ENCODE results near the gene FAM131B.
"Not testable (repeated sequence)": the region's sequence is repeated elsewhere in the genome, so short reads cannot be mapped to it uniquely, and the experiment has no call there.

The FAM131B gene

GRCh38 chr7:143394777-143395176 lies 32.3 kb upstream of the FAM131B start:
- DNase-seq: no peak

- no peak for DNase-seq
Measured at GRCh38 chr7:143394068-143394467, 31.6 kb upstream of the FAM131B start.

- no peak for DNase-seq
Measured at GRCh38 chr7:143393267-143394041, 30.9 kb upstream of the FAM131B start.

GRCh38 chr7:143392875-143393266 lies 30.4 kb upstream of the FAM131B start:
- DNase-seq: no peak

GRCh38 chr7:143392427-143392826 lies 29.9 kb upstream of the FAM131B start:
- not testable (repeated sequence) for DNase-seq

- DNase-seq: no peak
Measured at GRCh38 chr7:143391462-143392404, 29.2 kb upstream of the FAM131B start.

- DNase-seq: no peak
Measured at GRCh38 chr7:143390773-143391317, 28.3 kb upstream of the FAM131B start.

- no peak for DNase-seq
Measured at GRCh38 chr7:143390104-143390772, 27.7 kb upstream of the FAM131B start.

GRCh38 chr7:143389316-143390103 lies 27.0 kb upstream of the FAM131B start:
- DNase-seq: no peak

GRCh38 chr7:143388491-143389101 lies 26.1 kb upstream of the FAM131B start:
- no peak for DNase-seq

- no peak for DNase-seq
Measured at GRCh38 chr7:143388051-143388450, 25.5 kb upstream of the FAM131B start.

- no peak for DNase-seq
Measured at GRCh38 chr7:143387156-143387975, 24.9 kb upstream of the FAM131B start.

GRCh38 chr7:143385891-143386781 lies 23.6 kb upstream of the FAM131B start:
- no peak for DNase-seq

GRCh38 chr7:143384661-143385631 lies 22.4 kb upstream of the FAM131B start:
- DNase-seq: no peak

- no peak for DNase-seq
Measured at GRCh38 chr7:143384148-143384547, 21.6 kb upstream of the FAM131B start.

- DNase-seq: no peak
Measured at GRCh38 chr7:143383642-143383957, 21.1 kb upstream of the FAM131B start.

GRCh38 chr7:143382791-143383641 lies 20.5 kb upstream of the FAM131B start:
- DNase-seq: no peak

All from NCI-H187 treated with DMSO at 0.1 percent for 48 hours (cell line).